HG03521 (cell line): ENCODE results near the gene GTF2IRD1.
"Not testable (repeated sequence)": the region's sequence is repeated elsewhere in the genome, so short reads cannot be mapped to it uniquely, and the experiment has no call there.

Experiments used
- ATAC-seq: cut with Tn5 transposase; IDR thresholded peaks from one replicate; pipeline ENCODE4 v1.9.1; 2021; ENCODE audit warnings: mild to moderate bottlenecking, moderate library complexity; ENCODE audit not compliant: unreplicated experiment

The GTF2IRD1 gene

GRCh38 chr7:74544706-74545469 lies 91.2 kb downstream of the GTF2IRD1 start:
- no peak for ATAC-seq

GRCh38 chr7:74545921-74546320 lies 92.2 kb downstream of the GTF2IRD1 start:
- ATAC-seq = no peak

GRCh38 chr7:74553596-74554012 lies 99.9 kb downstream of the GTF2IRD1 start:
- ATAC-seq = not testable (repeated sequence)

DNA sequence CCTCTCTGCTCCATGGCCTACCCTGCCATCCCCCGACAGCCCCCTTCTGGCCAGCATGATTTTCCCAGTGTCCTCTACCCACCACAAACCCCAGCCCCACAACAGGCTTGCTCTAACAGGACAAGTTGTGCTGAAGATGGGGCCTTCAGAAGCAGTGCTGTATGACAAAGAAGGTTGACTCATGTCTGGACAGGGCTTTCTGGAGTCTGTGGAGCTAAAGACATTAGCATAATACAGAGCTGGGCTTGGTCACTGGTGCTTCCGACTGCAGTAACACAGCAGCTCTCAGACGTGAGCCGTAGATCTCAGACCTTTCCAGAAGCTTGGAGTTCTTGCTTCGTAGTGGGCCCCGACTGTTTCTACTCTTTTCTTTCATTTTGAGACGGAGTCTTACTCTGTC lies 100.5 kb downstream of the GTF2IRD1 start:
- no peak for ATAC-seq

- ATAC-seq = no peak
Measured at GRCh38 chr7:74560086-74560719, 106.5 kb downstream of the GTF2IRD1 start.

- no peak for ATAC-seq
Measured at GRCh38 chr7:74561898-74562613, 108.3 kb downstream of the GTF2IRD1 start.

DNA sequence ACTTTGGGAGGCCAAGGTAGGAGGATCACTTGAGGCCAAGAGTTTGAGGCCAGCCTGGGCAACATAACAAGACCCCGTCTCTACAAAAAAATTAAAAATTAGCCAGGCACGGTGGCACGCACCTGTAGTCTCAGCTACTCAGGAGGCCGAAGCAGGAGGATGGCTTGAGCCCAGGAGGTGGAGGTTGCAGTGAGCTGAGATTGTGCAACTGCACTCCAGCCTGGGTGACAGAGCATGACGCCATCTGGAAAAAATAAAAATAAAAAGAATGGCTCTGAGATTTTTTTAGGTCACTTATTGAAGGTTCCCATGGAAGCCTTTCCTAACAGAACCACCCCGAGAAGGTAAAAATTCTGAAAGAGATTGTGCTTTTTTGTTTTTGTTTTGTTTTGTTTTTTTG lies 109.9 kb downstream of the GTF2IRD1 start:
- not testable (repeated sequence) for ATAC-seq

DNA sequence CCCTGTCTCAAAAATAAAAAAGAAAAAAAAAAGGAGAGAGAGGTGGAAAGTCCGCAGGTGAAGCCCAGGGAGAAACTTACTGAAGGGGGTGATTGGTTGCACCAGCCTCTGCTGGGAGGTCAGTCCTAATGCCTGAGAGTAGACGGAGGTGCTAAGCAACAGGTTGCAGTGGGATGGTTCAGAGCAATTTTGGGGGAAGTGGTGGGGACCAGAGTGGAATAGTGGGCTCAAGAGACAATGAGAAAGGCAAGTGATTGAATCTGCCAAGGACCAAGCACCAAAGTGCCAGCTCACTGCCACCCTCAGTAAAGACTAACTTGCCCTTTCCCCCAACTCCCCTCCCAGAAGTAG lies 113.6 kb downstream of the GTF2IRD1 start:
- ATAC-seq = no peak

- ATAC-seq = no peak
Measured at GRCh38 chr7:74568658-74569057, 115.0 kb downstream of the GTF2IRD1 start.

DNA sequence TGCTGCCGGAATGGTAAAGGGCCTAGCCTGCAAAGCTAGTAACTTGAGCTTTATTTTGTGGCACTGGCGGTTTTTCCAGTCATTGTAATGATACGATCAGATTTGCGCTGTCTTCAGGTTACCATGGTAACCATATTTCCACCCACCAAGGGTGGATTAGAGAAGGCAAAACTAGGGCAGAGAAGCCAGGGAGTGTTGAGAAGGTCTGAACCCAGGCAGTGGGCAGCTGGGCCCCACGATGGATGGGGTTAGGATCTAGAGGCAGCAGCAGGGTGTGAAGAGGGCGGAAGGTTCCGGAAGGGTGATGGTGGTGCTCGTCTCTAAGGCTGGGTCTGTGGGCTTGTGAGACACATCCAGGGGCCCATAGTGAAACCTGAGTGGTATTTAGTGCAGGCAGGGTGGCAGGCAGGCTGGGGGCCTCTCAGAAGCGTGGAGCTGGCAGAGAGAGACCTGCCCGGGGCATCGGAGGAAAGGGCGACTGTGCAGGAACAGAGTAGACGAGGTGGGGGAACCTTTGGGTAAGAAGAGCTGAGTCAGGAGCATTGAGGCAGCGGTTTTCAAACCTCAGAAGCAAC lies 115.9 kb downstream of the GTF2IRD1 start:
- no peak for ATAC-seq

GRCh38 chr7:74570533-74571156 lies 116.9 kb downstream of the GTF2IRD1 start:
- no peak for ATAC-seq

DNA sequence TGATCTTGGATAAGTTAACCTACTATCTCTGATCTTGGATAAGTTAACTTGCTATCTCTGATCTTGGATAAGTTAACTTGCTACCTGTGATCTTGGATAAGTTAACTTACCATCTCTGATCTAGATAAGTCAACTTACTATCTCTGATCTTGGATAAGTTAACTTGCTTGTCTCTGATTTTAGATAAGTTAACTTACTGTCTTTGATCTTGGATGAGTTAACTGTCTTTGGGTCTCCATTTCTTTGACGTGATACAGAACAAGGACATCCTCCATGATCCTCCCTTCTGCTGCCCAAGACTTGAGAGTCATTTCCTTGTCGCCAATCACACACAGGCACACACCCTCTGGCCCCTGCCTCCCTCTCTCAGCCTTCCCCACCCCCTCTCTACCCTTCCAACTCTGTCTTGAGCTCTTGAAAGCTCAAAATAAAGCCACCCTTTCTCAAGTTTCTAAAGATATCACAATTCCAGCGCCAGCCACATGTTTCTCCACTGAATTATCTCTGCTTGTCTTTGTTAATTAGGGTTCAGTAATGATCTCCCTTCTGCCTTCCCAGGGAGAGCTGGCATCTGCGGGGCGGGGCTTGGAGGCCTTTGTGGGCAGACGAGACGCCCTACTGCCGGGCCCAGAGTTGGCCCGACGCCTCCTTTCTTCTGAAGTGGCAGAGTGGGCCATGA lies 118.7 kb downstream of the GTF2IRD1 start:
- ATAC-seq = no peak

DNA sequence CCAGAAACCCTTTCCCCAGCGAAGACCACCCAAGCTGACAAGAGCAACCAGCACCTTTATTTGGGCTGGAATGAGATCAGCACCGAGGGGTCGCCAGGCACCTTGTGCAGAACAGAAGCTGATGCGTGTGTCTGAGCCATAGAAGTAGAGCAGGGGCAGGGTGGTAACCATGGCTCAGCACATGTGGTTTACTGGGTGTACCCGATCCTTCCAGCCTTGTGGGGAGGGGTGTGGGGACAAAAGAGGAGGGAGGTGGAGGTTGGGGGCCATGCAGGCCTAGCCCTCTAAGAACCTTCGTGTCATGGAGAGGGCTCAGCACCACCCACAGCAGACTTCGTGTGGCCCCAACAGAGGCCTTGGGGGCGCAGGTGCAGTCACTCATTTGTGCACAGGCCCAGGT lies 119.8 kb downstream of the GTF2IRD1 start:
- ATAC-seq = no peak

DNA sequence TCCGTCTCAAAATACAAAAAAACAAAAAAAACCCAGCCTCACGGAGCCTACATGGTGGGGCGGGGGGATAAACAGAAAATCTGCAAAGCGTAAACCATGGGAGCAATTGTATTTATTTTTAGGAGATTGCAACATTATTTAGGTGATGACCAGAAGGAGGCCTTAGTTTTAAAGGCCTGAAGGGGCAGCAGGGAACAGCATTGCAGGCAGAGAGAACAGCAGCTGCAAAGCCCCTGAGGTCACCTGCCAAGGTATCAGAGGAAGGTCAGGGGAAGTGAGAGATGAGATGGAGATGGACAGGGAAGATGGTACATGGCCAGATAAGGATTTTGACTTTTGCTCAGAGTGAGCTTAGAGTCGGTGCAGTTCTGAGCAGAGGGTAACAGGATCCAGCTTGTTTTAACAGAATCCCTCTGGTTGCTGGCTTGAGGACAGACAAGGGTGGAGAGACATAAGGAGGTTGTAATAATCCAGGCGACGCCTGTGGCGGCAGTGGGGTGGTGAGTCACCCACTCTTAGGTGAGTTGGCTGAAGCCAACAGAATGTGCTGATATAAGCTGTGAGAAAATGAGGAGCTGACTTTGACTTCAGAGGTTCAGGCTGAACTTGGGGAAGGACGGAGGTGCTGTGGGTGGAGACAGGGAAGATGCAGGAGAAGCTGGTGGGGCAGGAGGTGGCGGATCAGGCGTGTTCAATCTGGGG lies 121.5 kb downstream of the GTF2IRD1 start:
- ATAC-seq = no peak

DNA sequence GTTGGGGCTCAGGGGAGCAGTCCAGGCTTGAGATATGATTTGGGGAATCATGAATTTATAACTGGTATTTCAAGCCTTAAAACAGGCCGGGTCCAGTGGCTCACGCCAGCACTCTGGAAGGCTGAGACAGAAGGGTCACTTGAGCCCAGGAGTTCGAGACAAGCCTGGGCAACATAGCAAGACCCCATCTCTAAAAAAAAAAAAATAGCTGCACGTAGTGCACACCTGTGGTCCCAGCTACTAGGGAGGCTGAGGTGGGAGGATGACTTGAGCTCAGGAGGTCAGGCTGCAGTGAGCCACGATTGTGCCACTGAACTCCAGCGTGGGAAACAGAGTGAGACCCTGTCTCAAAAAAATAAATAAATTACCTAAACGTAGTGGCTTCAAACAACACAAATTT lies 122.1 kb downstream of the GTF2IRD1 start:
- ATAC-seq = no peak

DNA sequence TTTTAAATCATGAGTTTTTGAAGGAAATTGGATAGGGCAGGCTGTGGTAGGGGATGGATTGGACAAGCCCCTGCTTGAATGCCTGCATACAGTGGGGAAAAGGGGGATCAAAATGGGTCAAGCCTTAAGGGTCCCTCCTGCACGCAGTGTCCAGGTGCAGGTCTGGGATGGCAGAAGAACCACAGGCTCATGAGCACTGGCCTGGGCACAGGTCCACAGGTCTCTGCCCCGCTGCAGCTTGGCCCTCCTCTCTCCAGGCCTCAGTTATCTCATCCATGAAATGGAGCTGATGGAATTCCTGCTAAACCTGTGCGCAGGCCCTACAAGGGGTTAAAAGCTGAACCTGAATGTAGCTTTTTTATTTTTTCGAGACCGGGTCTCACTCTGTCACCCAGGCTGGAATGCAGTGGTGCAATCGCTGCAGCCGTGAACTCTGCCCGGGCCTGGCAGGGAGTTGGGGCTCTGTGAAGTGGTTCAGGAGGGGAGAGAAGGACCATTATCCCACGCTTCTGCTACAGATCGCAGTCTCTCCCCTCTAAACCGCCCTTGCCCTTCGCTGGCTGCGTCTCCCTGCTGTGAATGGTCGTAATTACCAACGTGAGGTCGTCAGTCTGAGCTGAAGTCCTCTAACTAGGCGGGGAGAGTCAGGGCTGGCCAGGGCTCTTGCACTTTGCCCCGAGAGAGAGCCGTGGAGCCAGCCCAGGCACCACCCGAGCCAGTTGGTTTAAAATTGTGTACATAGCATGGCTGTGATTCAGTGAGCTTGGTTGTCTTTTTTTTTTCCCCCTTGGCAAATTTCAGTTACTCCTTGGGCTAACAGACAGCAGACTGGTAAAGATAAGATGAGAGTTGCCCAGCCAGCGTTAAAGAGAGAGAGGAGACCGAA lies 126.3 kb downstream of the GTF2IRD1 start:
- ATAC-seq = no peak

GRCh38 chr7:74581916-74582440 lies 128.3 kb downstream of the GTF2IRD1 start:
- no peak for ATAC-seq

- no peak for ATAC-seq
Measured at GRCh38 chr7:74582447-74583039, 128.8 kb downstream of the GTF2IRD1 start.
